Transverse colon (tissue), 4 donors: ENCODE data around the gene MAOB.

Source experiments
- POLR2AphosphoS5 ChIP-seq, 3 donors: sonication (generic); formaldehyde crosslinking; IDR thresholded peaks; one replicate each; pipeline ENCODE4 v1.6.1; 2016; ENCODE audit warnings: antibody characterized with exemption in 3 of 3
- TF ChIP-seq, protein P1 (sequence below), 5 experiments: fragments of 200-600 bp in 3 of 5; fragments of 450-650 bp in 2 of 5; sonication (generic) in 3 of 5; IDR thresholded peaks; 1 replicate in 2 of 5; 2 replicates in 3 of 5; pipeline ENCODE4 v1.5.1; 2016 to 2017; ENCODE audit warnings: antibody characterized with exemption in 5 of 5, inconsistent platforms in 3 of 5, mild to moderate bottlenecking in 2 of 5, moderate library complexity in 1 of 5

GRCh38 chrX:43866423-43866822 is 15.8 kb downstream of the MAOB start:
- TF ChIP-seq, protein P1, sequence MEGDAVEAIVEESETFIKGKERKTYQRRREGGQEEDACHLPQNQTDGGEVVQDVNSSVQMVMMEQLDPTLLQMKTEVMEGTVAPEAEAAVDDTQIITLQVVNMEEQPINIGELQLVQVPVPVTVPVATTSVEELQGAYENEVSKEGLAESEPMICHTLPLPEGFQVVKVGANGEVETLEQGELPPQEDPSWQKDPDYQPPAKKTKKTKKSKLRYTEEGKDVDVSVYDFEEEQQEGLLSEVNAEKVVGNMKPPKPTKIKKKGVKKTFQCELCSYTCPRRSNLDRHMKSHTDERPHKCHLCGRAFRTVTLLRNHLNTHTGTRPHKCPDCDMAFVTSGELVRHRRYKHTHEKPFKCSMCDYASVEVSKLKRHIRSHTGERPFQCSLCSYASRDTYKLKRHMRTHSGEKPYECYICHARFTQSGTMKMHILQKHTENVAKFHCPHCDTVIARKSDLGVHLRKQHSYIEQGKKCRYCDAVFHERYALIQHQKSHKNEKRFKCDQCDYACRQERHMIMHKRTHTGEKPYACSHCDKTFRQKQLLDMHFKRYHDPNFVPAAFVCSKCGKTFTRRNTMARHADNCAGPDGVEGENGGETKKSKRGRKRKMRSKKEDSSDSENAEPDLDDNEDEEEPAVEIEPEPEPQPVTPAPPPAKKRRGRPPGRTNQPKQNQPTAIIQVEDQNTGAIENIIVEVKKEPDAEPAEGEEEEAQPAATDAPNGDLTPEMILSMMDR (IDR thresholded peaks at IDR 0.05) = no peak
- TF ChIP-seq POLR2AphosphoS5 (IDR thresholded peaks at IDR 0.05) = no peak
